Measurements from ENCODE around the gene GRIK4. TPM values are rescaled to one million over a fixed set of nuclear protein-coding genes. Genes with fewer than 3 reads are reported as not detected.

GRIK4 gene
- total RNA-seq, 2 donors from 2014 or later, result 0.05 to 1.7 TPM

DNA sequence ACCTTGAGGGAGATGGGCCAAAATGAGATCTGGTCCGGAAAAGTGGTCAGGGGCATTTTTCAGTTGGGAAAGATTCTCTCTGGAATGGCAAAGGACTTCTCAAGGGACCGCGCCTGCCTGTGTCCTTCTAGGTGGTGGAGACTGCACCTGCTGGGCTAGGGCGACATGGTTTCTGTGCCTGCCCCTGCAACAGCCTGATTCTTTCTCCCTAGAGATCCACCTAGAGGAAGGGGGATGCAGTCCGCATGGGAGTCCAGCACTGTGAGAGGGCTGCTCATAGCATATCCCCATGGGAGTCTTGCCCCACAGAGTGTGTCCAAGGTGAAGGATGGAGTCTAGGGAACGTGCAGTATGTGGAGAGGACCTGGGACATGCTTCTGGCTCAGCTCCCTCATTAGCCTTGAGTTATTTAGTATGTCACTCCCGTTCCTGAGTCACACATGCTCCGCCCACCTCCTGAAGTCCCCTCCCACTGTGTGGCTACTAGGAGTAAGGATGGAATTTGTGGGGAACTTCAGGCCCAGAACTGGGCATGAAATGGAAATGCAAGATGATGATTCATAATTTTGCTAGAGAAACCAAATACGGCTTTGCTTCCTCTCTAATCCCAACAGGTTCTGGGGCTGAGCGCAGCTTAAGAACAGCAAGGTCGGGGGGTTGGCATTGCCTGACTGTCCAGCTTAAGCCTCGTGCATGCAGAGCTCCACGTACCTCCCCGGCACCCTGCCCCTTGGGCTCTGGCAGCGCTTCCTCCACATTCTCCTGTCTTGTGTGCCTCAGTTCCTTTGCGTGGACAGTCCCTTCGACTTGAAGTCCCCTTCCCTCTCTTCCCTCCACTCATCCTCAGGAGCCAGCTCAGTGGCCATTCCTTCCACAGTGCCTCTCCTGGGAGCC, 35.0 kb downstream of the GRIK4 start:
- Histone ChIP-seq H3K4me3 (no peak overlapping the region), H3K9me3 (no peaks in the 10 kb centered on the region), H3K27me3 (replicated peaks; ENCODE audit: insufficient read depth) (no peaks in the 10 kb centered on the region), H3K27ac (peak overlapping the region; percentile 5 to 27), H3K4me1 (replicated peaks) (no peaks in the 10 kb centered on the region), H3K36me3 (no peaks in the 10 kb centered on the region)
- DNase-seq (ENCODE audit: low spot score), result no peak
- intact Hi-C loops (cut with DNase I), result no loop called here
- WGBS, result 67% methylated on average over 17 of the region's 17 CpGs
- TF ChIP-seq, protein P1, sequence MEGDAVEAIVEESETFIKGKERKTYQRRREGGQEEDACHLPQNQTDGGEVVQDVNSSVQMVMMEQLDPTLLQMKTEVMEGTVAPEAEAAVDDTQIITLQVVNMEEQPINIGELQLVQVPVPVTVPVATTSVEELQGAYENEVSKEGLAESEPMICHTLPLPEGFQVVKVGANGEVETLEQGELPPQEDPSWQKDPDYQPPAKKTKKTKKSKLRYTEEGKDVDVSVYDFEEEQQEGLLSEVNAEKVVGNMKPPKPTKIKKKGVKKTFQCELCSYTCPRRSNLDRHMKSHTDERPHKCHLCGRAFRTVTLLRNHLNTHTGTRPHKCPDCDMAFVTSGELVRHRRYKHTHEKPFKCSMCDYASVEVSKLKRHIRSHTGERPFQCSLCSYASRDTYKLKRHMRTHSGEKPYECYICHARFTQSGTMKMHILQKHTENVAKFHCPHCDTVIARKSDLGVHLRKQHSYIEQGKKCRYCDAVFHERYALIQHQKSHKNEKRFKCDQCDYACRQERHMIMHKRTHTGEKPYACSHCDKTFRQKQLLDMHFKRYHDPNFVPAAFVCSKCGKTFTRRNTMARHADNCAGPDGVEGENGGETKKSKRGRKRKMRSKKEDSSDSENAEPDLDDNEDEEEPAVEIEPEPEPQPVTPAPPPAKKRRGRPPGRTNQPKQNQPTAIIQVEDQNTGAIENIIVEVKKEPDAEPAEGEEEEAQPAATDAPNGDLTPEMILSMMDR (IDR thresholded peaks at IDR 0.05), result no peak
- peak; percentile 15 for TF ChIP-seq POLR2AphosphoS5 (IDR thresholded peaks at IDR 0.05)

DNA sequence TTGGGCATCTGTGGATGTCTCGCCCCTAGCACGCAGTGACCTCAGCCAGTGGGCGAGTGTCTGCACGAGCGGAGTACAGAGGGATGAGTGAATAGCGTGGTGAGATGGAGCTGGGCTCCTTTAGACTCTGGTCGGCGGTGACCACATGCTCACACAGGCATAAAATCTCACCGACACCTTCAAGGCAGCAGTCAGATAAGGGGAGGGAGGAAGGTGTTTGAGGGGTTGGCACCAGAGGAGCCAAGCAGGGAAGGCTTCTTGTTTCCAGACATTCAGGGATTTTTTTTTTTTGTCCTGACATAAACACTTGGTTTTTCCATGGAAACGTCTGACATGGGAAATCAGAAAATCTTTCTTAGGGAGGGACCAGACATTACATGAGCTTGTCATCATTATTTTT, 35.8 kb downstream of the GRIK4 start:
- WGBS, result 58% methylated on average over 10 of the region's 10 CpGs
- TF ChIP-seq POLR2A (IDR thresholded peaks at IDR 0.05), result no peak
- no peak for TF ChIP-seq POLR2AphosphoS5 (IDR thresholded peaks at IDR 0.05)
- TF ChIP-seq, protein P1 (IDR thresholded peaks at IDR 0.05), result no peak

GRCh38 chr11:120547811-120548681, 36.5 kb downstream of the GRIK4 start:
- DNase-seq (ENCODE audit: low spot score), result peak; percentile 62
- intact Hi-C loops (cut with DNase I), result no loop called here
- H3K4me1 ChIP-seq (replicated peaks), result no peaks in the 10 kb centered on the region
- no peaks in the 10 kb centered on the region for H3K27me3 ChIP-seq (replicated peaks; ENCODE audit: insufficient read depth)
- H3K4me3 ChIP-seq, result no peak overlapping the region
- WGBS, result 30% methylated on average over 15 of the region's 15 CpGs
- peak overlapping the region in 1 of 2 donors; percentile 27 for H3K27ac ChIP-seq
- no peak for TF ChIP-seq POLR2A (IDR thresholded peaks at IDR 0.05)
- TF ChIP-seq POLR2AphosphoS5 (IDR thresholded peaks at IDR 0.05), result peak; percentile 62
- no peaks in the 10 kb centered on the region for H3K9me3 ChIP-seq
- no peaks in the 10 kb centered on the region for H3K36me3 ChIP-seq

More for the DNA sequence above, 35.8 kb downstream of the GRIK4 start:
- no peaks in the 10 kb centered on the region for H3K4me1 ChIP-seq (replicated peaks)
- H3K4me3 ChIP-seq, result no peak overlapping the region
- DNase-seq (ENCODE audit: low spot score), result no peak
- no peaks in the 10 kb centered on the region for H3K27me3 ChIP-seq (replicated peaks; ENCODE audit: insufficient read depth)
- intact Hi-C loops (cut with DNase I), result no loop called here
- peak overlapping the region; percentile 5 to 27 for H3K27ac ChIP-seq
- no peaks in the 10 kb centered on the region for H3K36me3 ChIP-seq
- no peaks in the 10 kb centered on the region for H3K9me3 ChIP-seq

DNA sequence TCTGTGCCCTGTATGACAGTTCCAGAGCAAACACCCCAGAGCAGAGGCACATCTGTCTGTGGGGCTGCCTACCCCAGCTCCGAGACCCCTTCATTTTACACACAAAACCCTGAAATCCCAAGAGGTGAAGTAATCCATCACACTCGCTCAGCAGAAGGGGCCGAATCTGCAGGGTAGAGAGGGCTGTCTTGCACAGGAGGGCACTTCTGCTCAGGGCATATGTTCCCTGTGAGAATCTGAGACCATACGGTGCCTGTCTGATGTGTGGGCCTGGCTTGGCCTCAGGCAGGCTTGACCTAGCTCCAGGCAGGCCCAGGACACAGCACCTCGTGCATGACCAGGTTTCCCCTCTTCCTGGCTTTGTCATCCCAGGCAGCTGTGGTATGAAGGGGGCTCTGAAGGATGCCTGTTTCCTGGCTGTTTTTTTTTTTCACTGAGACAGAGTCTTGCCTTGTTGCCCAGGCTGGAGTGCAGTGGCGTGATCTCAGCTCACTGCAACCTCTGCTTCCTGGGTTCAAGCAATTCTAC, 37.2 kb downstream of the GRIK4 start:
- intact Hi-C loops (cut with DNase I), result no loop called here
- 74% methylated on average over 6 of the region's 6 CpGs for WGBS
- no peak overlapping the region for H3K4me3 ChIP-seq
- TF ChIP-seq POLR2AphosphoS5 (IDR thresholded peaks at IDR 0.05), result no peak
- TF ChIP-seq POLR2A (IDR thresholded peaks at IDR 0.05), result no peak
- TF ChIP-seq, protein P1 (IDR thresholded peaks at IDR 0.05), result no peak
- H3K36me3 ChIP-seq, result no peaks in the 10 kb centered on the region
- H3K4me1 ChIP-seq (replicated peaks), result no peaks in the 10 kb centered on the region
- H3K27ac ChIP-seq, result no peak overlapping the region
- no peaks in the 10 kb centered on the region for H3K27me3 ChIP-seq (replicated peaks; ENCODE audit: insufficient read depth)
- H3K9me3 ChIP-seq, result no peaks in the 10 kb centered on the region
- DNase-seq (ENCODE audit: low spot score), result no peak

DNA sequence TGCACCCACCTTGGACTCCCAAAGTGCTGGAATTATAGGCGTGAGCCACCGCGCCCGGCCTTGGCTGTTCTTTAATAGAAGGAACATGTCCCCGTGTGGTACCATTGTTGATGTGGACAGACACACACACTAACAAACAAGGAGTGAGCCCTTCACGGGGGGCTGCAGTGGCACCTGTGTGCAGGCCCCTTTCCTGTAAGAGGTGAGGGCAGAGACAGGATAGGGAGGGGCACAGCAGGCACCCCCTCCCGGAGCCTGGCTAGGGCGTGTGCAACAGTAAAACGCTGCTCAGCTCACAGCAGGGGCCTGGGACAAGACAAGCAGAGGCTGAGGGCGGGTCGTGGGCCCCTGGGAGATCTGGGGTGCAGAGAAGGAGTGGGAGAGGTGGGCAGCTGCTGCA, 37.8 kb downstream of the GRIK4 start:
- Histone ChIP-seq H3K4me1 (replicated peaks) (no peaks in the 10 kb centered on the region), H3K36me3 (no peaks in the 10 kb centered on the region), H3K27me3 (replicated peaks; ENCODE audit: insufficient read depth) (no peaks in the 10 kb centered on the region), H3K4me3 (no peak overlapping the region), H3K9me3 (no peaks in the 10 kb centered on the region), H3K27ac (no peak overlapping the region)
- no peak for DNase-seq (ENCODE audit: low spot score)
- 88% methylated on average over 11 of the region's 11 CpGs for WGBS
- TF ChIP-seq POLR2A (IDR thresholded peaks at IDR 0.05) (no peak), POLR2AphosphoS5 (IDR thresholded peaks at IDR 0.05) (no peak)
- TF ChIP-seq, protein P1 (IDR thresholded peaks at IDR 0.05), result no peak
- intact Hi-C loops (cut with DNase I), result no loop called here
